Activated CD8-positive, alpha-beta memory T cell treated with anti-CD3 and anti-CD28 coated beads for 1 hour (primary cell): ENCODE results near the gene MLIP.

Experiments used
- DNase-seq, 2 donors: peaks; one replicate each; pipeline ENCODE4 v3.0.0-alpha.2; 2020; ENCODE audit warnings: low read depth in 1 of 2; ENCODE audit errors: extremely low read depth in 1 of 2

The MLIP gene

DNA sequence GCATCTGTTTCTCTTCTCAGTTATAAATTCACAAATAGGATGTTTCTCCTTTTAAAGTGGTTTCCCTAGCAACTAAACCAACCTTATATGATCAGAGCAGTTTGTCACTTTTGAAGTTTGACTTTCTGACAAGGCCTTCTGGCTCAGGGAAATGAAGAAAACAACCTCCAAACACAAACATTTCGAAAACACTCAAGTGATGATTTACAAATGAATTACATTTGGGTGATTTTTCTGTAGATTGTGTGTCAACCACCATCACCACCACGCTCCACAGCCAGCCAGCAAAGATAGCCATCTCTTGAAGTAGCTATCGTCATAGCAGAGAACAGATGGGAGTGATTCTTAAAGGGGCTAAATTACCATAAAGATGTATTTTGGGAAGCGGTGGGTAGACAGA is 16.5 kb upstream of the MLIP start:
- DNase-seq: no peak

DNA sequence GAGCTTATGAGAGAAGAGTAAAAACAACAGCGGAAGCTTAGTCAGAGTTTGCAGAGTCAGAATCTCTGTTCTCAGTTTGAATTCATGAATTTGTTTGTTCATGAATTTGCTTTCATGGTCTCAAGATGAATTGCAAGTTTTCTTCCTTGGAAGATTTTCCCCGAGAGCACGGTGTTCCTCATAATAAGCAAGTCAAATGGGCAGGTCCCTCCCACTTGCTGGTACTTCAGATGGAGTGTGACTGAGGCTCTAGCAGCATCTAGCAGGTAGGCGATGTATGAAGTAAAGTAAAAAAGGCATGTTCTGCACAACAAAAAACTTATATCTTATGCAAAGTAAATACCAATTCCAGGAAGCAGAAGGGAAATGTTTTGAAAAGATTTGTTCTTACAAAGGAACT is 15.5 kb upstream of the MLIP start:
- DNase-seq: no peak

GRCh38 chr6:54096811-54097210 is 14.4 kb upstream of the MLIP start:
- DNase-seq: no peak

- DNase-seq: no peak
Measured at GRCh38 chr6:54097753-54098152, 13.5 kb upstream of the MLIP start.

DNA sequence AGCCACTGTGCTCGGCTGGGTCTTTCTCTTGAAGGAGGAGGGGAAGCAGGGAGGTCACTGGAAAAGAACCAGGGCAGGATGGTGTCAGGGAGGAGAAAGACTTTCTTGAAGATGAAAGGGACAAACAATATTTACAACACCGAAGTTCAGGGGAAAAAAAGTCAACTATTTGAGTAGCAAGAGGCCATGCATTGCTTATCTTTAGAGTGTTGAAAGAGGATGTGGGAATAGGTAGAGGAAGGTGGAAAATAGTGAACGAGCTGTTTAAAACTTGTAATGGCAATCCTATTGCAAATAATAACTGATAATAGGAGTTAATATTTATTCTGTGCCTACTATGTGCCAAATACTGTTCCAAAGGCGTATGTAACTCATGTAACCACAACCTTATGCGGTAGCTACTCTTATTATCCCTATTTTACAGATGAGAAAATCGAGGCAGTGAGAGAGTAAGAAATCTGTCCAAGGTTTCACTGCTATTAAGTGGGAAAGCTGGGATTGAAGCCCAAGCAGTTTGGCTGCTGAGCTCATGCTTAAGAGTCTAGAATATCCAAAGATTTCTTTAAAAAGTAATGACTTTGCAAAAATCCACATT is 12.7 kb upstream of the MLIP start:
- no peak for DNase-seq

DNA sequence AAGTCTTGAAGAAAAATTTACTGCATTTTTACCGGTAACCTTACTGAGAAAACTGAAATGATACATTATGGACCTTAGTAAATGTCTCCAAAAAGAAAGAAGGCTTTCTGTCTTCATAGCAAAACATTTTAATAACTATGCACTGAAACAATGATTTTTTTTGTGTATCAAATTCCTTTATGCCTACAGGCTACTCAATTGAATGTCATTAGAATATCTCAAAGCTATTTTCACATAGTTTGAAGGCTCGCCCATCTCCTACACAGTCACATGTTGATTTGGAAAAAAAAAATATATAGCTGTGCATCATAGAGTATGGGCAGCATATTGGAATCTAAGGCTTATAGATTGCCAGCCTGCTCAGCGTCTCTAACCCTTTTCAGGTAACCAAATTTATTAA is 12.0 kb upstream of the MLIP start:
- no peak for DNase-seq

DNA sequence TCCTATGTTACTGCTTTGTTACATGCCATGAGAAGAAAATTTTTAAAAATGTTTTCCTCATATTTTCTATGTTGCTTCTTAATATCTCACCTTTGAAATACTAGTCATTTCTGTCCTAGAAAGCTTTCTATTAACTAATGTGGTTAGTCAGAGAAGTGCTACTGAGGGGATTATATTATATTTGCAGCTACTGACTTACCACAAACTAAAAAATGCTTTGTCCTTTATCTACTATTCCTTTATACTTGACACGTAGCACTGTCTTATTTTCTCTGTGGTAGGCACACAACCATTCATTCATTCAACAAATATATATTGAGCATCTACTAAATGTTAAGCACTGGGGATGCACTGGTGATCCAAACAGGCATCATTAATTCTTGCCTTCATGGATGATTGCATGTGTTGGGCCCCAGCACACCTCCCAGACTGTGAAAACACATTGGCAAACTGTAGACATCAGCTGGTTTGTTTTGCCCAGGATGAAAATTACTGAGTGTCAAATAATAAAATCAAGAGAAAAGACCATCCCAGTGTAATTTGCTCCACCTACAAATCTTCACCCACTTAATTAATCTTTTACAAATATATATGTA is 10.7 kb upstream of the MLIP start:
- DNase-seq: no peak

GRCh38 chr6:54102238-54102637 is 9.0 kb upstream of the MLIP start:
- no peak for DNase-seq

DNA sequence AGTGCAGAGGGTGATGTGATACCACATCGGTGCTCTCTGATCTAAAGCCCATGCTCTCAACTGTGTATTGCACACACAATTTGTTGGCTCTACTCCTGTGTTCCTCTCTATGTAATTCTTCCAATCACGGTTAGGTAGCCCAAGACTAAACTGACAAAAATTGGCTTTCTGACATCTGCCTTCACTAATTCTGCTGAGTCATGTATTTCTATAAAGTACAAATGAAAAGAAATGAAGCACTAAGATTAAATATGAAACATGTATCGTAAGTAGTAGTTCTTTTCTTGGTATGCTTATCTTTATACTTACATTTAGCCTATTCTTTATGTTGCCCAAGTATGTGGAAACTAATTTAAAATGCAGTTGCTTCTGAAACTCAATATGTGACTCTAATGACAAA is 7.7 kb upstream of the MLIP start:
- DNase-seq: no peak

DNA sequence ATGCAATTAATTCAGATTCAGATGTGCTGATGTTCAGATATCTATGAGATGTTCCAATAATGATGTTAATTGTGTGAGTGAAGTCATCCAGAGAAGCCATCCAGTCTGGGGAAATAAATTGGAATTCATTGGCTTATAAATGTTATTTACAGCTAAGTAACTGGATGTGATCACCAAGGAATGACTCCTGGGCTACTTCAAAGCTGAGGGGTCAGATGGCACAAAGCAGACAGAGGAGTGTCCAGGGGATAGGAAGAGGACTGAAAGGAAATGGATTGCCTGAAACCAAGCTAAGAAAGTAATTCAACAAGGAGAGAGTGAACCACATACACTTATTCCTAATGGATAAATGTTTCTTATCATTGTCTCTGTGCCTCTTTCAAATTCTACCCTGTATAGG is 4.5 kb upstream of the MLIP start:
- DNase-seq: no peak

GRCh38 chr6:54107470-54108090 is 3.7 kb upstream of the MLIP start:
- DNase-seq: no peak

- no peak for DNase-seq
Measured at GRCh38 chr6:54108271-54108670, 3.0 kb upstream of the MLIP start.

DNA sequence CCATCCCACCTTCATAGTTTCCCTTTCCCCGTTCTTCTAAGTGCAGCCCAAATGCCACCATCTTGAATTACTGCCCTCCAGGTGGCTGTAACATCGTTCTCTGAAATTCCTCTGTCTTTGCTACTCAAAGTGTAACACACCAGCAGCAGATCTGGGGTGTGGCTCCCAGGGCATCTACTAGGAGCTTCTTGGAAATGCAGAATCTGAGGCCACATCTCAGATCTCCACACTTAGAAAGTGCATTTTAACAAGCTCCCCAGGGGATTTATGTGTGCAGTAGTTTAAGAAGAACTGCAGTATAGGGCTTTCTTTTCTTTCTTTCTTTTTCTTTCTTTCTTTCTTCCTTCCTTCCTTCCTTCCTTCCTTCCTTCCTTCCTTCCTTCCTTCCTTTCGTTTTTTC is 1.7 kb upstream of the MLIP start:
- no peak for DNase-seq

GRCh38 chr6:54112151-54112650 is 958 bp downstream of the MLIP start:
- DNase-seq: no peak

- DNase-seq: no peak
Measured at GRCh38 chr6:54114991-54115390, 3.7 kb downstream of the MLIP start.

GRCh38 chr6:54115966-54116365 is 4.7 kb downstream of the MLIP start:
- no peak for DNase-seq

DNA sequence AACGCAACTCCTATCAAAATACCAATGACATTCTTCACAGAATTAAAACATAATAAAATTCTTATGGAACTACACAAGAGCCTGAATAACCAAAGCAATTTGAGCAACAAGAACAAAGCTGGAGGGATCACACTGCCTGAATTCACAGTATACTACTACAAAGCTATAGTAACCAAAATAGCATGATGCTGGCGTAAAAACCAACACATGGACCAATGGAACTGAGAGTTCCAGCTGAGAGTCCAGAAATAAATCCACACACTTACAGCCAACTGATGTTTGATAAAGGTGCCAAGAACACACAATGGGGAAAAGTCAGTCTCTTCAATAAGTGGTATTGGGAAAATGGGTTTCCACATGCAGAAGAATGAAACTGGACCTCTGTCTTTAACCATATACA is 6.9 kb downstream of the MLIP start:
- no peak for DNase-seq

GRCh38 chr6:54125493-54125892 is 14.2 kb downstream of the MLIP start:
- no peak for DNase-seq

- no peak for DNase-seq
Measured at GRCh38 chr6:54130179-54130578, 18.9 kb downstream of the MLIP start.

DNA sequence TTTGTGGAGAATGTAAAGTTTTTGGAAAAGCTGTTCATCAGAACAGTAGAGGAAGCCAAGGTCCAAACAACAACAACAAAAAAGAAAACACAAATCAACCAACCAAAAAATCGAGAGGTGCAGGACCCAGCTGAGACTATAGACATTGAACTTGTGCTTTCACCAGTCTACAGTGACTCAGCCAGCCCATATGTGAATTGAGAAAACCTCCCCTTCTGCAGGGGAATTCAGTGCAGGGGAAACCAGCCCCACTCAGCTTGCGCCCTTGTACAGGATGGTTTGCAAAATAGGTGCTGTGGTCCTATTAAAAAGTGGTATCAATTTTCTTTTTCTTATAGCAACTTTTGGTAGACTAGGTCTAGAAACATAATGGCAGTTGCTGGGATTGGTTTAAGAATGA is 21.3 kb downstream of the MLIP start:
- DNase-seq: no peak

GRCh38 chr6:54133186-54133585 is 21.9 kb downstream of the MLIP start:
- no peak for DNase-seq

DNA sequence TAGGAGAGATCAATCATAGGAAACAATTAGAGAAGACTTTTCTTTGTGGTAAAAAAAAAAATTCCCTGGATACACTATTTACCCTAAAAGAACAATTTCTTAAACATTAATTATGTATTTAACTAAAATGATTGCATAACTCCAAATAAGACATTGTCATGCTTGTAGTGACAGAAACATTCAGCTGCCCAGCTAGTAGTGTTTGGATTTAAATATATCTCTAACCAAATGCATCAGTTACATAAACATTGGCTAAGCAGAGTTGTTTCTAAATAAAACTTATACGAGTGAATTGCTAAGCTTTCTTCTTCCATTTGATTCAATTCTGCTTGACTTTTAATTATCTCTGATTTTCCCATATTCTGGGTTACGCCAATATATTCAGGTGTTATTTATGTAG is 23.7 kb downstream of the MLIP start:
- DNase-seq: no peak
